SK-N-SH treated with all-trans-retinoic acid at 6 μM for 48 hours (cell line): ENCODE data around the gene SLC22A23.

Source experiments
- BACH2 ChIP-seq: fragments of 250-450 bp; sonication (Bioruptor Pico); IDR thresholded peaks from 2 replicates; pipeline ENCODE4 v1.9.0; 2021; ENCODE audit warnings: mild to moderate bottlenecking, borderline replicate concordance
- CSDC2 ChIP-seq: fragments of 250-450 bp; sonication (Bioruptor Pico); IDR thresholded peaks from 2 replicates; pipeline ENCODE4 v1.5.0; 2020; ENCODE audit warnings: mild to moderate bottlenecking, moderate library complexity
- ISL1 ChIP-seq: fragments of 250-450 bp; sonication (Bioruptor Pico); IDR thresholded peaks from 2 replicates; pipeline ENCODE4 v2.1.2; 2022; ENCODE audit warnings: mild to moderate bottlenecking, moderate library complexity
- OSR1 ChIP-seq: fragments of 250-450 bp; sonication (Bioruptor Pico); IDR thresholded peaks from 2 replicates; pipeline ENCODE4 v1.8.0; 2022; ENCODE audit warnings: moderate library complexity, mild to moderate bottlenecking, inconsistent platforms
- PATZ1 ChIP-seq: fragments of 250-450 bp; sonication (Bioruptor Pico); IDR thresholded peaks from 2 replicates; pipeline ENCODE4 v1.8.0; 2020; ENCODE audit warnings: mild to moderate bottlenecking, moderate library complexity, borderline replicate concordance
- TSHZ2 ChIP-seq: fragments of 250-450 bp; sonication (Bioruptor Pico); IDR thresholded peaks from 2 replicates; pipeline ENCODE4 v1.5.0; 2020; ENCODE audit warnings: mild to moderate bottlenecking, moderate library complexity
- ZC3H10 ChIP-seq: fragments of 250-450 bp; sonication (Bioruptor Pico); IDR thresholded peaks from 2 replicates; pipeline ENCODE4 v1.5.1; 2021; ENCODE audit warnings: mild to moderate bottlenecking, moderate library complexity
- ZNF70 ChIP-seq: fragments of 450-650 bp; formaldehyde crosslinking; IDR thresholded peaks from 2 replicates; pipeline ENCODE4 v1.5.0; 2020; ENCODE audit warnings: mild to moderate bottlenecking, moderate library complexity

- TF ChIP-seq TSHZ2 (no peak), BACH2 (no peak), ISL1 (no peak), OSR1 (no peak), PATZ1 (CRISPR knock-in tag) (no peak), CSDC2 (CRISPR knock-in tag) (no peak), ZNF70 (CRISPR knock-in tag) (no peak), ZC3H10 (no peak)
Observed at GRCh38 chr6:3242768-3243167, 214.1 kb downstream of the SLC22A23 start.
